ENCODE data around the gene GOLGA8Q. TPM values are rescaled to one million over a fixed set of nuclear protein-coding genes. Genes with fewer than 3 reads are reported as not detected.

The GOLGA8Q gene, protein sequence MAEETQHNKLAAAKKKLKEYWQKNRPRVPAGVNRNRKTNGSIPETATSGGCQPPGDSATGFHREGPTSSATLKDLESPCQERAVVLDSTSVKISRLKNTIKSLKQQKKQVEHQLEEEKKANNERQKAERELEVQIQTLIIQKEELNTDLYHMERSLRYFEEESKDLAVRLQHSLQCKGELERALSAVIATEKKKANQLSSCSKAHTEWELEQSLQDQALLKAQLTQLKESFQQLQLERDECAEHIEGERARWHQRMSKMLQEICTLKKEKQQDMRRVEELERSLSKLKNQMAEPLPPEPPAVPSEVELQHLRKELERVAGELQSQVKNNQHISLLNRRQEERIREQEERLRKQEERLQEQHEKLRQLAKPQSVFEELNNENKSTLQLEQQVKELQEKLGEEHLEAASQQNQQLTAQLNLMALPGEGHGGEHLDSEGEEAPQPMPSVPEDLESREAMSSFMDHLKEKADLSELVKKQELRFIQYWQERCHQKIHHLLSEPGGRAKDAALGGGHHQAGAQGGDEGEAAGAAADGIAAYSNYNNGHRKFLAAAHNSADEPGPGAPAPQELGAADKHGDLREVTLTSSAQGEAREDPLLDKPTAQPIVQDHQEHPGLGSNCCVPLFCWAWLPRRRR
- 0.33 and 0.48 TPM in 2 replicates for total RNA-seq

DNA sequence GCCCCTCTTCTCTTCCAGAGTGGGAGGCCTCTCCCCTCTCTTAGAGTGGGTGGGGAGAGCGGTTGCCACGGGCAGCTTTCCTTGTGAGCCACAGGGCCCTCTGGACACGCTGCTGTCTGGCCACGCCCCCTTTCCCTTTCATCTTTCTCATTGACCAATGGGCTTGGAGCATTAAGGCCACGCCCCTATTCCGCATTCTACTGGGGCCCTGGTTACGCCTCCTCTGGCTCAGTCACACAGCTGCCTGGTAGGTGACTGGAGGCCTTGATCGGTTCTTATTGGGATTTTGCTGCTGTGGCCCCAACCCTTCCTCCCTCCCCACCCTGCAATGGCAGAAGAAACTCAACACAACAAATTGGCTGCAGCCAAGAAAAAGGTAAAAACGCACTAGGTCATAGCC lies at the start of gene GOLGA8Q:
Gene GOLGA8Q (plus strand): TSS at position 301 of the 400 bp plus-strand sequence. CDS start 28 bp downstream, at position 329.

DNA sequence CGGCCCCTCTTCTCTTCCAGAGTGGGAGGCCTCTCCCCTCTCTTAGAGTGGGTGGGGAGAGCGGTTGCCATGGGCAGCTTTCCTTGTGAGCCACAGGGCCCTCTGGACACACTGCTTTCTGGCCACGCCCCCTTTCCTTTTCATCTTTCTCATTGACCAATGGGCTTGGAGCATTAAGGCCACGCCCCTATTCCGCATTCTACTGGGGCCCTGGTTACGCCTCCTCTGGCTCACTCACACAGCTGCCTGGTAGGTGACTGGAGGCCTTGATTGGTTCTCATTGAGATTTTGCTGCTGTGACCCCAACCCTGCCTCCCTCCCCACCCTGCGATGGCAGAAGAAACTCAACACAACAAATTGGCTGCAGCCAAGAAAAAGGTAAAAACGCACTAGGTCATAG lies 51.9 kb downstream of the GOLGA8Q start, which contains the start of gene GOLGA8H:
Gene GOLGA8H (plus strand): TSS at position 233 of the 400 bp plus-strand sequence. CDS start 98 bp downstream, at position 331.

Small RNA genes within 50 kb of the gene (small RNA-seq; reads per million reads assigned to genes)
- gene RF00096 (not detected), gene RN7SL796P (not detected)

Other genes with a start within 250 kb of the GOLGA8Q start
- 1.6 and 3.3 TPM in 2 replicates for gene CHRFAM7A, start 158.5 kb upstream of the GOLGA8Q start, total RNA-seq
- 0.57 and 2.3 TPM in 2 replicates for gene GOLGA8R, start 137.8 kb upstream of the GOLGA8Q start, total RNA-seq
- gene GOLGA8H, start 52.0 kb downstream of the GOLGA8Q start, total RNA-seq: 0.76 and 0.98 TPM in 2 replicates